ENCODE measurements around the gene GAD2. TPM values are rescaled to one million over a fixed set of nuclear protein-coding genes. Genes with fewer than 3 reads are reported as not detected.

The GAD2 gene
- total RNA-seq, 5 donors from 2014 or later (not counting 1 experiment from before 2014, with no cell fraction given), result not detected

DNA sequence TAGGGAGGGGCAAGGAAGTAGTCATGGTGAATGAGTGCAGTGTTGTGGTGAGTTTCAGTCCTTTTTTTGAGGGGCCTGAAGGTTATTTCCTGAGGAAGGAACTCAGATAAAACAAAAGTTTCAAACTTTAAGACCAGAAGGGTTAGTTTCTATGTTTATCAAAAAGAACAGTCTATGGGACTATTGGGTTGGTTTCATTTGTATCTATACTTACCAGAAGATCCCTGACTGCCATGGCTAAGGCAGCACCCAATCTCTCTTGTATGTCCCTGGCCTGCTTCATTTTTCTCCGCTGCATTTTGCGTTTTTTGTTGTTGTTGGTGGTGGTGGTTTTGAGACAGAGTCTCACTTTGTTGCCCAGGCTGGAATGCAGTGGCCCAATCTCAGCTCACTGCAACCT, 19.3 kb upstream of the GAD2 start:
- ChIA-PET POLR2A (no interaction called here), CTCF (no interaction called here)
- peaks cover 0 to 3% of the 10 kb centered on the region in 2 experiments for H3K27me3 ChIP-seq (replicated peaks in 1 of 2; ENCODE audit: control insufficient read depth in 2 of 2, extremely low read depth in 1 of 2, insufficient read depth in 2 of 2, low read length in 1 of 2)
- no peak overlapping the region for H3K4me3 ChIP-seq (ENCODE audit: control insufficient read depth in 1 of 2, extremely low read depth in 1 of 2, low read length in 1 of 2)
- peaks cover 0 to 6% (median 3%) of the 10 kb centered on the region in 3 donors for H3K4me1 Mint-ChIP-seq
- H3K9me3 ChIP-seq, result no peaks in the 10 kb centered on the region
- H3K27ac Mint-ChIP-seq, result no peak overlapping the region
- H3K9me3 Mint-ChIP-seq, result peaks cover 0 to 4% (median 0%) of the 10 kb centered on the region in 3 donors
- no peaks in the 10 kb centered on the region for H3K36me3 ChIP-seq (ENCODE audit: control insufficient read depth in 2 of 2, extremely low read depth in 1 of 2, insufficient read depth in 1 of 2, low read length in 1 of 2)
- H3K27me3 Mint-ChIP-seq, result peaks cover 2% of the 10 kb centered on the region in 2 donors
- H3K4me3 Mint-ChIP-seq, result no peak overlapping the region
- no CpG with 5 or more reads among the region's 2 CpGs for WGBS (ENCODE audit: insufficient coverage)
- no peak overlapping the region for H3K27ac ChIP-seq (ENCODE audit: low read length)
- no peaks in the 10 kb centered on the region for H3K4me1 ChIP-seq (ENCODE audit: control insufficient read depth in 1 of 2, extremely low read depth in 1 of 2, insufficient read depth in 2 of 2, low read length in 2 of 2)
- DNase-seq (no peak), ATAC-seq (replicated peaks in 1 of 4) (no peak)
- no peaks in the 10 kb centered on the region for H3K36me3 Mint-ChIP-seq

DNA sequence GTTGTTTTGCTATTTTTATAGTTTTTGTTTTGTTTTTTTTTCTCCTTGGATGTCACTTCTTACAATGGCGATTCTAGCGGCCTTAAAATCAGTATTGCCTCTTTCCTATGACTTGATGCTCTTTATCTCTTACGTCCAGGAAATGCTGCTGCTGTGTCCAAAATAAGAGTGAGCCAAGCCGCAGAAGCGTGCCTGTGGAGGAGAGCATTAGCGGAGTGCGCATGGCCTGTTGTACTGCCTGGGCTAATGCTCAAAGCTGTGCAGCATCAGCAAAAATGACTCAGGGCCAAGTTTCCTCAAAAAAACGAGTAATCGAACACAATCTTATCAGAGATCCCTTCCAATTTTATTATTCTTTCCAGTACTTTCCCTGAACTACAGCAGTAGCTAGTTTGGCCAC, 18.5 kb upstream of the GAD2 start:
- WGBS (ENCODE audit: insufficient coverage), result 67% methylated on average over 3 of the region's 9 CpGs
- H3K4me1 ChIP-seq (ENCODE audit: control insufficient read depth in 1 of 2, extremely low read depth in 1 of 2, insufficient read depth in 2 of 2, low read length in 2 of 2), result no peaks in the 10 kb centered on the region
- Mint-ChIP-seq H3K4me3 (no peak overlapping the region), H3K36me3 (no peaks in the 10 kb centered on the region), H3K27ac (no peak overlapping the region), H3K9me3 (peaks cover 0 to 4% (median 0%) of the 10 kb centered on the region in 3 donors), H3K4me1 (peaks cover 0 to 6% (median 3%) of the 10 kb centered on the region in 3 donors), H3K27me3 (peaks cover 2 to 5% of the 10 kb centered on the region in 2 donors)
- CTCF ChIA-PET, result no interaction called here
- no peak overlapping the region for H3K4me3 ChIP-seq (ENCODE audit: control insufficient read depth in 1 of 2, extremely low read depth in 1 of 2, low read length in 1 of 2)
- H3K36me3 ChIP-seq (ENCODE audit: control insufficient read depth in 2 of 2, extremely low read depth in 1 of 2, insufficient read depth in 1 of 2, low read length in 1 of 2), result no peaks in the 10 kb centered on the region
- no peak overlapping the region for H3K27ac ChIP-seq (ENCODE audit: low read length)
- POLR2A ChIA-PET, result no interaction called here
- no peak for DNase-seq
- ATAC-seq (replicated peaks in 1 of 4), result no peak
- H3K9me3 ChIP-seq, result no peaks in the 10 kb centered on the region
- peaks cover 0 to 3% of the 10 kb centered on the region in 2 experiments for H3K27me3 ChIP-seq (replicated peaks in 1 of 2; ENCODE audit: control insufficient read depth in 2 of 2, extremely low read depth in 1 of 2, insufficient read depth in 2 of 2, low read length in 1 of 2)

DNA sequence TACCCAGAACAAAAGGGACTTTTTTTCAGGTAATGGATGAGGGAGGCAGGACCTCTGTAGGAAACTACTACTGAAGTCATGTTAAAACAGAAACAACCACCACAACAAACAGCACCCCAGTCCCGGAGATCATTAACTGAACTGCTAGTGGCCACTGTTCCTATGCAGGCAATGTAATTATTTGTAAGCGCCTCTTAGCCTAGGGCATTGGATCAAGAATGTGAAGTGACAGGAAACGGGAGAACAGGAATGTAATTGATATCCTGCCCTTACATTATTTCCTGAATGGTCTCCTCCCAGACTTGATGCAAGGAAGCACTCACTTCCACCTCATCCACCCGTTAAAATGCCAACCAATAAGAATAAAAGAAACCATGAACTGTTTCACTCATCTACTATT, 16.7 kb upstream of the GAD2 start:
- ChIA-PET POLR2A (no interaction called here), CTCF (no interaction called here)
- Mint-ChIP-seq H3K9me3 (peaks cover 0 to 4% (median 0%) of the 10 kb centered on the region in 3 donors), H3K4me3 (no peak overlapping the region), H3K27me3 (peaks cover 2 to 13% of the 10 kb centered on the region in 2 donors), H3K36me3 (no peaks in the 10 kb centered on the region), H3K27ac (no peak overlapping the region), H3K4me1 (peaks cover 0 to 6% (median 3%) of the 10 kb centered on the region in 3 donors)
- H3K27me3 ChIP-seq (replicated peaks in 1 of 2; ENCODE audit: control insufficient read depth in 2 of 2, extremely low read depth in 1 of 2, insufficient read depth in 2 of 2, low read length in 1 of 2), result peaks cover 0 to 3% of the 10 kb centered on the region in 2 experiments
- H3K9me3 ChIP-seq, result no peaks in the 10 kb centered on the region
- no peak overlapping the region for H3K4me3 ChIP-seq (ENCODE audit: control insufficient read depth in 1 of 2, extremely low read depth in 1 of 2, low read length in 1 of 2)
- H3K27ac ChIP-seq (ENCODE audit: low read length), result no peak overlapping the region
- H3K36me3 ChIP-seq (ENCODE audit: control insufficient read depth in 2 of 2, extremely low read depth in 1 of 2, insufficient read depth in 1 of 2, low read length in 1 of 2), result no peaks in the 10 kb centered on the region
- H3K4me1 ChIP-seq (ENCODE audit: control insufficient read depth in 1 of 2, extremely low read depth in 1 of 2, insufficient read depth in 2 of 2, low read length in 2 of 2), result no peaks in the 10 kb centered on the region
- ATAC-seq (replicated peaks in 1 of 4) (no peak), DNase-seq (no peak)
- 67% methylated on average over 2 of the region's 4 CpGs for WGBS (ENCODE audit: insufficient coverage)

GRCh38 chr10:26205223-26205622, 11.4 kb upstream of the GAD2 start:
- no peaks in the 10 kb centered on the region for H3K36me3 Mint-ChIP-seq
- no peak overlapping the region for H3K27ac ChIP-seq (ENCODE audit: low read length)
- H3K36me3 ChIP-seq (ENCODE audit: control insufficient read depth in 2 of 2, extremely low read depth in 1 of 2, insufficient read depth in 1 of 2, low read length in 1 of 2), result no peaks in the 10 kb centered on the region
- DNase-seq (no peak), ATAC-seq (replicated peaks in 1 of 4) (no peak)
- H3K4me1 ChIP-seq (ENCODE audit: control insufficient read depth in 1 of 2, extremely low read depth in 1 of 2, insufficient read depth in 2 of 2, low read length in 2 of 2), result no peaks in the 10 kb centered on the region
- POLR2A ChIA-PET, result no interaction called here
- no CpG with 5 or more reads among the region's 2 CpGs for WGBS (ENCODE audit: insufficient coverage)
- H3K9me3 ChIP-seq, result no peaks in the 10 kb centered on the region
- H3K9me3 Mint-ChIP-seq, result peaks cover 0 to 4% (median 0%) of the 10 kb centered on the region in 3 donors
- no peak overlapping the region for H3K4me3 ChIP-seq (ENCODE audit: control insufficient read depth in 1 of 2, extremely low read depth in 1 of 2, low read length in 1 of 2)
- peaks cover 3 to 16% of the 10 kb centered on the region in 2 experiments for H3K27me3 ChIP-seq (replicated peaks in 1 of 2; ENCODE audit: control insufficient read depth in 2 of 2, extremely low read depth in 1 of 2, insufficient read depth in 2 of 2, low read length in 1 of 2)
- no peak overlapping the region for H3K4me3 Mint-ChIP-seq
- H3K4me1 Mint-ChIP-seq, result no peaks in the 10 kb centered on the region
- H3K27ac Mint-ChIP-seq, result no peak overlapping the region
- CTCF ChIA-PET, result no interaction called here
- H3K27me3 Mint-ChIP-seq, result peaks cover 3 to 21% of the 10 kb centered on the region in 2 donors

DNA sequence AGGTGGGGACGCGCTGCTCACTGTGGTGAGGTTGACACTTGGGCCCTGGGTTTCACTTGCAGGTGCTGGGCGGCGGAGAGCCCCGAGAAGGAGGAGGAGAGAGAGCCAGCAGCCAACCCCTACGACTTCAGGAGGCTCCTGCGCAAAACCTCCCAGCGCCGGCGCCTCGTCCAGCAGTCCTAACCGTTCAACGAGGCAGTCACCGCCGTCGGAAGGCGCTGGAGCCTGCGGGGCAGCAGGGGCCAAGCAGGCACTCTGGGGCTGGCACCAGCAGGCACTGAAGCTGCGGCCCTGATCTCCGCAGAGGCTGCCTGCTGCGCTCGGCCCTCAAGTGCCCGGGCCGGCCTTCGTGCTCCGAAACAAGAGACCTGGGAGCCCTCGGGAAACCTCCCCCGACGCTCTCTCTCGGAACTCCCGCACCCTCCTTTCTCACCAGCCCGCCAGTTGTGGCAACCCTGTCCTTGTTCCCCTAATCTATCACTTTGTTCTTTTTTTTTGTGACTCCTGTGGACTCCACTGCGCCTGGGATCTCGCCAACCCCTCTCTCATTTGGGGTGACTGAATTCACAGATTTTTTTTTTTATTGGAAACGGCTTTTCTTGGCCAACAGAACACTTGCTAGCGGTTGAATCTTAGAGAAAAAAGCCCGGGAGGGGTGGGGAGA, 4.7 kb upstream of the GAD2 start:
- H3K27me3 ChIP-seq (replicated peaks in 1 of 2; ENCODE audit: control insufficient read depth in 2 of 2, extremely low read depth in 1 of 2, insufficient read depth in 2 of 2, low read length in 1 of 2), result peaks cover 40 to 54% of the 10 kb centered on the region in 2 experiments

DNA sequence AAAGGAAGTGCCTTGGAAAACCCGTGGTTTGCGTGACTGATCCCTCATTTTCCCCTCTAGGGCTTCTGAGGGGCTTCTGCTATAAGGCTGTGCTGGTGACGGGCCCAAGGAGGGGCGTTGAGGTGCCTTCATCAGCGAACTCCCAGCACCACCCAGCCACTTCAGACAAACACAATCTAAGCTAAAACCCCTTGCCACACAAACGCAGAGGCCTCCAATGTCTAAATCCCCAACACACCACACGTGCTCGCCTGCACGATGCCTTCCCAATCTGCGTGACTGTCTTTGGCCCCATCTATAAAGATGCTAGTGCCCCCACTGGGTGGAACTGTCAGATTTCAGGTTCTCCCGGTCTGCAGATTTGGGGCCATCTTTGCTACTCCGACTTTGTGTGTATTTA, 4.1 kb upstream of the GAD2 start:
- peaks cover 36 to 60% of the 10 kb centered on the region in 2 experiments for H3K27me3 ChIP-seq (replicated peaks in 1 of 2; ENCODE audit: control insufficient read depth in 2 of 2, extremely low read depth in 1 of 2, insufficient read depth in 2 of 2, low read length in 1 of 2)
- Mint-ChIP-seq H3K27me3 (peaks cover 52 to 56% of the 10 kb centered on the region in 2 donors), H3K27ac (no peak overlapping the region), H3K4me3 (no peak overlapping the region), H3K9me3 (peaks cover 0 to 1% (median 0%) of the 10 kb centered on the region in 3 donors), H3K4me1 (peaks cover 30 to 34% (median 31%) of the 10 kb centered on the region in 3 donors), H3K36me3 (no peaks in the 10 kb centered on the region)
- no peak overlapping the region for H3K4me3 ChIP-seq (ENCODE audit: control insufficient read depth in 1 of 2, extremely low read depth in 1 of 2, low read length in 1 of 2)
- peaks cover 2 to 21% of the 10 kb centered on the region in 2 experiments for H3K4me1 ChIP-seq (ENCODE audit: control insufficient read depth in 1 of 2, extremely low read depth in 1 of 2, insufficient read depth in 2 of 2, low read length in 2 of 2)
- DNase-seq, result no peak
- no peaks in the 10 kb centered on the region for H3K36me3 ChIP-seq (ENCODE audit: control insufficient read depth in 2 of 2, extremely low read depth in 1 of 2, insufficient read depth in 1 of 2, low read length in 1 of 2)
- no peak overlapping the region for H3K27ac ChIP-seq (ENCODE audit: low read length)
- WGBS (ENCODE audit: insufficient coverage), result 7% methylated on average over 8 of the region's 12 CpGs
- no peaks in the 10 kb centered on the region for H3K9me3 ChIP-seq
- CTCF ChIA-PET, result no interaction called here
- no peak for ATAC-seq (replicated peaks in 1 of 4)
- POLR2A ChIA-PET, result no interaction called here

More for the DNA sequence above, 4.7 kb upstream of the GAD2 start:
- Mint-ChIP-seq H3K27ac (peak overlapping the region in 1 of 2 donors; percentile 37), H3K4me3 (no peak overlapping the region), H3K27me3 (peaks cover 46 to 50% of the 10 kb centered on the region in 2 donors), H3K9me3 (peaks cover 0 to 4% (median 0%) of the 10 kb centered on the region in 3 donors), H3K4me1 (peaks cover 24 to 30% (median 27%) of the 10 kb centered on the region in 3 donors), H3K36me3 (no peaks in the 10 kb centered on the region)
- Histone ChIP-seq H3K4me1 (ENCODE audit: control insufficient read depth in 1 of 2, extremely low read depth in 1 of 2, insufficient read depth in 2 of 2, low read length in 2 of 2) (peaks cover 2 to 19% of the 10 kb centered on the region in 2 experiments), H3K27ac (ENCODE audit: low read length) (no peak overlapping the region), H3K36me3 (ENCODE audit: control insufficient read depth in 2 of 2, extremely low read depth in 1 of 2, insufficient read depth in 1 of 2, low read length in 1 of 2) (no peaks in the 10 kb centered on the region), H3K9me3 (no peaks in the 10 kb centered on the region), H3K4me3 (ENCODE audit: control insufficient read depth in 1 of 2, extremely low read depth in 1 of 2, low read length in 1 of 2) (no peak overlapping the region)
- POLR2A ChIA-PET, result no interaction called here
- CTCF ChIA-PET, result no interaction called here
- 8% methylated on average over 30 of the region's 37 CpGs for WGBS (ENCODE audit: insufficient coverage)
- no peak for DNase-seq
- no peak for ATAC-seq (replicated peaks in 1 of 4)
